Measurements from ENCODE around the gene IL18BP.

The IL18BP gene

DNA sequence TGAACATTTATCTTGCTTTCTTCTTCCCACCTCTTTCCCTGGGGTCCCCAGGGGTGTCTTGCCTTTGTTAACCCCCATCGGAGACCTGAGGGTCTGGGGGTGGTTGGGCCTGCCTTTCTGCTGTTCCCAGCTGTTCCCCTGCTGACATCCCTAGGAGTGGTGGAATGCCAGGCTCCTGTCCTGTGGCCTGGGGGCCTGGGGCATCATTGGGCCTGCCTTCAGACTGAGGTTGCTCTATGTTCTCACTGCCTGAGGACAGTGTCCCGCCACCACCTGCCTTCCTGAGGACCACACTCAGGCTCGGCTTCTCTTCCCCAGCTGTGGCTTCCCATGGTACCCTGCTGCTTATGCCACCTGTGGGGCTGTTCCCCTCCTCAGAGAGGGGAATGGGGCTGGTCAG is 1.1 kb upstream of the IL18BP start:
- DNase-seq, result no peak

DNA sequence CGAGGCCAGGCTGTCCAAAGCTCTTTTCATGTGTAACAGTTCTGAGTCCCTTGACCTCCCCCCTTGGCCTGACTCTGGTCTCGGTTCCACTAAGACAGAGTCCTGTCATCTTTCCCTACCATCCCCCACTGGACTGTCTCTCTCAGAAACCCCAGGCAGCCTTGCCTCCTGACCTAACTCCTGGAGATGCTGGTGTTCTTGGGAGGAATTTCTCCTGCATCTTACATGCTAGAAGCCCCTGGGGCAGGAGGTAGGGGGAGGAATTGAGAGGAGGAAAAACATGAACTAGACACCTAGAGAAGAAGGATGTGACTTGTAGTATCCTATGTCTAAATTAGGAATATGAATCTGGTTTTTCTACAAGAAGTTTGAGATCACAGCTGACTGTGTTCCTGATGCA is 648 bp upstream of the IL18BP start:
- DNase-seq, result no peak

DNA sequence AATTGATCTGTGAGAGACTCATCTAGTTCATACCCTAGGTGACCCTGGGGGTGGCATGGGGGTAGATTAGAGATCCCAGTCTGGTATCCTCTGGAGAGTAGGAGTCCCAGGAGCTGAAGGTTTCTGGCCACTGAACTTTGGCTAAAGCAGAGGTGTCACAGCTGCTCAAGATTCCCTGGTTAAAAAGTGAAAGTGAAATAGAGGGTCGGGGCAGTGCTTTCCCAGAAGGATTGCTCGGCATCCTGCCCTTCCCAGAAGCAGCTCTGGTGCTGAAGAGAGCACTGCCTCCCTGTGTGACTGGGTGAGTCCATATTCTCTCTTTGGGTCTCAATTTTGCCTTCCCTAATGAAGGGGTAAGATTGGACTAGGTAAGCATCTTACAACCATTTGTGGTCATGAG is 653 bp downstream of the IL18BP start:
- DNase-seq, result no peak

DNA sequence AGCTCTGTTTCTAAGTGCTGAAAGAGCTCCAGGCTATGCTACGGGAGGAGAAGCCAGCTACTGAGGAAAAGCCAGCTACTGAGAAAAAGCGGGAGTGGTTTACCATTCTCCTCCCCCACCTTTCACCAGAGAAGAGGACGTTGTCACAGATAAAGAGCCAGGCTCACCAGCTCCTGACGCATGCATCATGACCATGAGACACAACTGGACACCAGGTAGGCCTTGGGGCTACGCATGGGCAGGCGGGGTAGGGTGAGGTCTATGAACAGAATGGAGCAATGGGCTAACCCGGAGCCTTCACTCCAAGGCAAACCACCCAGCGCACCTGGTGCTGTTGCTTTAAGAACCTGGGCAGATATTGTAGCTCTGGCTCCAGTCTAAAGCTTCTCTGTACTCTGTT is 1.1 kb downstream of the IL18BP start:
- DNase-seq, result no peak

DNA sequence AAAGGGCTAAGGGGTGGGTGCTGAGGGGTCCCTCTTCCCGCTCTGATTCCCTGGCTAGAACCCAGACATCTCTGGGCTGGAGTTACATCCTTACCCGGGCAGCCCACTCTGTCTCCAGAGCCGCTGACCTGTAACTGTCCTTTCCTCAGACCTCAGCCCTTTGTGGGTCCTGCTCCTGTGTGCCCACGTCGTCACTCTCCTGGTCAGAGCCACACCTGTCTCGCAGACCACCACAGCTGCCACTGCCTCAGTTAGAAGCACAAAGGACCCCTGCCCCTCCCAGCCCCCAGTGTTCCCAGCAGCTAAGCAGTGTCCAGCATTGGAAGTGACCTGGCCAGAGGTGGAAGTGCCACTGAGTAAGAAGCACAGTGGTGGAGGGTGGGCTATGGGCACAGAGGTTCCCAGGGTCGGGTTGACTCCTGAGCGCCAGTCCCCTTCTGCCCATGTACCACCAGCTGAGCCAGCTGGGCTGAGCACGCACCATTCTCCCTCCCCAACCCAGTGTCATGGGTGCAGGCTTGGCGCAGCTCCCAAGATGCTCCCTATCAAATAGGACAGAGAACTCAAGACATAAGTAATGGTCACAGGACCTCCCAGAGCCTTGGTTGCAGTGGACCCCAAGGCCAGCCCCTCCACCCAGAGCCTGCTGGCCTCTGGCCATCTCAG is 1.6 kb downstream of the IL18BP start:
- DNase-seq, result no peak

DNA sequence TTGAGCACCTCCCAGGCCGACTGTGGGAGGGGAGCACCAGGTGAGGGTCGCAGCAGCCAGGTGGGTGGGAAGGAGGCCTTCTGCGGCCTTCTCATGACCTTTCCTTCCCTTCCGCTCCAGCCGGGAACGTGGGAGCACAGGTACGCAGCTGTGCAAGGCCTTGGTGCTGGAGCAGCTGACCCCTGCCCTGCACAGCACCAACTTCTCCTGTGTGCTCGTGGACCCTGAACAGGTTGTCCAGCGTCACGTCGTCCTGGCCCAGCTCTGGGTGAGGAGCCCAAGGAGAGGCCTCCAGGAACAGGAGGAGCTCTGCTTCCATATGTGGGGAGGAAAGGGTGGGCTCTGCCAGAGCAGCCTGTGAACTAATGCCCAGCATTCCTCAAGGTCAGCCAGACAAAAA is 2.6 kb downstream of the IL18BP start:
- no peak for DNase-seq

DNA sequence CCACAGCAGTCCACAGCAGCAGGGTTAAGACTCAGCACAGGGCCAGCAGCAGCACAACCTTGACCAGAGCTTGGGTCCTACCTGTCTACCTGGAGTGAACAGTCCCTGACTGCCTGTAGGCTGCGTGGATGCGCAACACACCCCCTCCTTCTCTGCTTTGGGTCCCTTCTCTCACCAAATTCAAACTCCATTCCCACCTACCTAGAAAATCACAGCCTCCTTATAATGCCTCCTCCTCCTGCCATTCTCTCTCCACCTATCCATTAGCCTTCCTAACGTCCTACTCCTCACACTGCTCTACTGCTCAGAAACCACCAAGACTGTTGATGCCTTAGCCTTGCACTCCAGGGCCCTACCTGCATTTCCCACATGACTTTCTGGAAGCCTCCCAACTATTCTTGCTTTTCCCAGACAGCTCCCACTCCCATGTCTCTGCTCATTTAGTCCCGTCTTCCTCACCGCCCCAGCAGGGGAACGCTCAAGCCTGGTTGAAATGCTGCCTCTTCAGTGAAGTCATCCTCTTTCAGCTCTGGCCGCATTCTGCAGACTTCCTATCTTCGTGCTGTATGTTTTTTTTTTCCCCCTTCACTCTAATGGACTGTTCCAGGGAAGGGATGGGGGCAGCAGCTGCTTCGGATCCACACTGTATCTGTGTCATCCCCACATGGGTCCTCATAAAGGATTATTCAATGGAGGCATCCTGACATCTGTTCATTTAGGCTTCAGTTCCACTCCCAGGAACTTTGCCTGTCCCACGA is 3.3 kb downstream of the IL18BP start:
- DNase-seq, result no peak

DNA sequence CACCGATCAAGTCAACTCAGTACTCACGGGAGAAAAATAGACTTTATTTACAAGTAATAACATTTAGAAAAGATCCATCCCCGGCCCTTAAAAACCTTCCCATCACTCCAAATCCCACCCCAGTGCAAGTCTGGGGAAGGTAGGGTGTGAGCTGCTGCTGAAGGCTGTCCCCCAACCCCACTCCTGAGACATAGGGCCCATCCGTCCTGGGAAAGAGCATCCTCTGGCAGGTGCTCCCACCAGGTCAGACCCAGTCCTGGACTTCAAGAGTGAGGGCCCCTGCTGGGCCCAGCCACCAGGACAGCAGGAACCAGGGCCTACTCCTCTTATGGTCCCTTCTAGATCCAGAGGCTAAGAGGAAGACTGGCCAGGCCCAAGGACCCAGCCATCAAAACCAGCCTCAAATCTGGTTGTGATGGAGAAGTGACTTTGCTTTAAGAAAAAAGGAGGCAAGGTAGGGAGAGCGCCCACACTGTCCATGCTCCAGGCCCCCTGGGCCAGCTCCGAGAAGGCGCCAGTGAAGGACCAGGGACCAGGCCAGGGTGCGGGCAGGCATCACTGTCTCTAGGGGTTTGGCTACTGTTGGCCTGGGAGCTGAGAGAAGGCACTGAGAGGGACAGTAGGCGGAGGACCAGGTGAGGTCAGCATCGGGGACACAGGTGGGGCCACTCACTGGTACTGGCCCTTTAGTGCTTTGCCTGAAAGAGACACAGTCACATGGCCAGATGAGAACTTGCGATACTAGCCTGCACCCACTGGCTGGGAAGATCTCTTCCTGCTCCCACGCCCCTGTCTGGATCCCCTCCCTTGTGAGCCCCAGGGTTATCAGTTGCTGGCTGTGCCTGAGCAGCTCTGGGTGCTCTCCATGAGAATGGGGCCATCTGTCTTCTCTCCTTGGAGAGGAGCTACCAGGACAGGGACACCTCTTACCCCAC is 4.4 kb downstream of the IL18BP start:
- no peak for DNase-seq

DNA sequence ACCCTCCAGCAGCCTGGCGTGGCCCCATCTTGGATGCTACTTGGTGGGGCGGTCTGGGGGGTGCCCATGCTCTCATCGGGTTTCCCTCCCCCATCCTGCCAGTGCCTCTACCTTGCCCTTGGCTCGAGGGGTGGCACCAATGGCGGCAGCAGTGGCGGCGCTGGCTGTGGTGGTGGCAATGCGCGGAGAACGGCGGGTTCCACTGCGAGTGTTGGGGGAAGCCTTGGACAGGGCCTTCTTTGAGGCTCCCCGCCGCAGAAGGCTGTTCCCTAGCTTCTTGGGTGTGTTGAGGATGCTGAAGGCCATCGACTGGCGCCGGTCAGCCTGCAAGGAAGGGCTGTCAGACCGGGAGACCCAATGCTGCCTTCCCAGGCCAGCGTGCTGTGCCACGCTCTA is 5.1 kb downstream of the IL18BP start:
- DNase-seq, result no peak

DNA sequence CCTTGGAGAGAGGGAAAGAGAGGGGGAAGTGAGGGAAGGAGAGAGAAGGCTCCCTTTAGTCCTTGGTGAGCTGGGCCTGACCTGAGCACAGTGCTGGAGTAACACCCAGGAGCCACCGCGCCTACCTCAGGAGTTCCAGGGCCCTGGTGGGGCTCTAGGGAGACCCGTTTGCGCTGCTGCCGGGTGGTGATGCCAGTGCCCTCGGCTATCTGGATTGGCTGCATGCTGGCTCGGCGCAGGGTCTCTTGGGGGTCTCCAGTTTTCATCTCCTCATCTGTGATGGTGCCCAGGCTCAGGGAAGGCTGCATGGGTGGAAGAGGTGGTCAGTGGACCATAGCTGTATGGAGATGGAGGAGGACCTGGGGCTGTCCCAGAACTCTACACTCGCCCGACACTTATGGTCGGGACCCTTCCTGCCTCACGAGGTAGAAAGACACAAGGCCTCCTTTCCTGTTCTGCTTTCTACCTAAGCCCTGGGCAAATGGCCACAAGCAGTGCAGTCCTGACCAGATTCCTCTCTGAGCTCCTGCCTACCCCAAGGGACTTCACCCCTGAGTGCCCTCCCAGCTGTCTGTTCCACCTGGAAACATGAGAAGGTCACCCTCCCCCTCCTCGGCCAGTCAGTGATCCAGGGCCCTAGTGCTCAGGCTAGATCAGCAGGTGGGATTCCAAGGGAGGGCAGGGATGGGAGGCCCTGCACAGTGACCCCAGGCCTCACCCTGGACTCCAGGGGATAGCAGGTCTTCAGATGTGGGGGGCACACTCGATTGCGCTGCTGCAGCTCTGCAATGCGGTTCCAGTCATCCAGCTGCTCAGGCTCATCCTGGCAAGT is 6.0 kb downstream of the IL18BP start:
- DNase-seq, result no peak

DNA sequence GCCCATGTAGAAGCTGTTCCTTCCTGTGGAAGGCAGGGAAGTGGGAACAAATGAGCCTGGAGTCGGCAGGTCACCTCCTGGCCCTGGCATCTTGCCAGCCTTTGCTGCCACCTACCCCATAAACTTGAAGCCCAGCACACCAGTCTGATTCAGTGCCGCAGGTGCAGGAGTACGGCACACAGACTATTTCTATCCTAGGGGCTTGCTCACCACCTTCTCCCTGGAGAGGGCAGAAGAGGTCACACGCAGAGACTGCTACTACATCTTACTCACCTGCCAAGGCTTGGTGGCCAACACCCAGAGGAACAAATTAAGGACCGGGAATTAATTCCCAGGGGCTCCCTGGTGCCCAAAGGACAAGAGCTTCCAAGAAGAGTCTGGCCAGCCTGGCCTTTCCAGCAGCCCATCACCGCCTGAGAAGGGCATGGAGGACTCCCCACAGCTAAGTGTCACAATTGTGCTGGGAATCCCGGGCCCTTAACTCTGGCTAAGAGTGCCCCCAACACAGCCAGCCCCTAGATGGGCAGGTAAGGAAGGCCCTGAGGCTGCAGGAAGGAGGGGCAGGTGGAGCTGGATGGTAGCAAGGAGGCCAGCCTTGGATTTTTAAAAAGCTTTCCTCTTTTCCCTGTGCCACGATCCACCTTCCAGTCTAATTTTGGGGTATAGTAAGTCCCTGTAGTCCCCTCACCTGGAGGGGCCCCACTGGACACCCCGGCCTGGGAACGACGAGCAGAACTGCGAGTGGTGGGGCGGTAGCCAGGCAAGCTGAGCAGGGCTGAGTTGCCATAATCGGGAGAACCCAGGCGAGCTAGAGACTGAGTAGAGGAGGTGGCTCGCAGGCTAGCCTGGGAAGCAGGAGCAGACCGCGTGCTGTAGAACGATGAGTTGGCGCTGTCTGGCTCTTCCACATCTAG is 6.9 kb downstream of the IL18BP start:
- no peak for DNase-seq

DNA sequence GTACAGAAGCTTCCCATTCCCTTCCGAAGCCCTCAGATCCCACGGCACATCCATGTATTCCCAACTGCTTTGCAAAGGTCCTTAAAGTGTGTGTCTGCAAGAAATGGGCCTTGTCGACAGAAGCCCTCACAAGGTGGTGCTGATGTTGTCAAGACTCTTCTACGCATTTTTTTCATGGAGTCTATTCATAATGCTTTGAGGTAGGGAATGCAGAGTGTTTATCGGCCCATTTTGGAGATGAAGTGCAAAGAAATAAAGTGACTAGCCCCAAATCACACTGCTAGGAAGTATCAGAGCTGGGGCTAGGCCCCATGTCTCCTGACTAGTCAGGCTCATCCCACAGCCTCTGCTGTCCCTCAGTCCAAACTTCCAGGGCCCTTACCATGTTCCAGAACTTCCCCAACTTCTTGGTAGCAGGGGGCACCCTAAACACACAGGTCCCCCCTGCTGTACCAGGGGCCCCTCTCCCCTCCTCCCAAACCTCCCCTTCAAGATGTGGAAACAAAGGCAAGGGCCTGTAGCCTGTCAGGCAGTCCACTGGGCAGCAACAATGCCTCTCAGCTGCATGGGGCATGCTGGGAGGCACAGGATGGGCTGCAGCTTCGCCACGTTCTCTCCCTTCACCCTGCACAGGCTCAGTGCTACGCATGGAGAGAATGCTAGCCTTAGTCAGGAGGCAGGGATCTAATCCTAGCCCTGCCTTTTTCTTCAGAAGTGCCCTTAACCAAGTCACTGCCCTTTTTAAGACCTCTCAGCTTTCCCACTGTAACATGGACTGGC is 7.8 kb downstream of the IL18BP start:
- no peak for DNase-seq

DNA sequence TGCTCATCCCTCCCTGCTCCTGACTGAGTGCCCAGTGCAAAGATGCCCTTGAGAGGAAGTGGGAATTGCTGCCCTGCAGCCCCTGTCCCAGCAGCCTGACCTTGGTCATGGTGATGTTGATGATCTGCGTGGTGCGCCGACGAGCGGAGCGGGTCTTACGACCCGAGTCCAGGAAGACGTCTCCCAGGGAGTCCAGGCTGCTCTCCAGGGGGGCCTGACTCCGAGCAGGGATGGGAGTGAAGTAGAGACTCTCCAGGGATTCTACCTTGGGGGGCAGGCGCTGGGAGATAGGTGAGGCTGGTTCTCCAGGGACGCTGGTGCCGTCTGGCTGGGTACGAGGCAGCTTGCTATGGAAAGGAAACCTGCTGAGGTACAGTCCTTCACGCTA is 8.4 kb downstream of the IL18BP start:
- no peak for DNase-seq

DNA sequence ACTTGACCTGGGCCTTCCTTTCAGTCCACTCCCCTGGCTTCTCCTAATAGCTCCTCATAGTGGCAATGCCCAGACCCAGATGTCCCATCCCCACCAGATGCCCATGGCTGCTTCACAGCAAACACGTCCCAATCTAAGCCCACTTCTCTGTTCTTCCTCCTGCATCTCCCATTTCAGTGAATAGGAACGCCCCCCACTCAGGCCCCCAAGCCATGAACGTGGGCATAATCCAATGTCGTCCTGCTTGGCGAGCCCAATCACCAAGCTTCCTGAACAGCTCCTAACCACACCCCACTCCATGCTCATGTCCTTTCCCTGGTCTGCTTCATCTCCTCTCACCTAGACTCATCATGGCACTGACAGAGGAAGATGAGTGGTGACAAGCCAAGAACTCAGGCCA is 8.9 kb downstream of the IL18BP start:
- DNase-seq, result no peak

DNA sequence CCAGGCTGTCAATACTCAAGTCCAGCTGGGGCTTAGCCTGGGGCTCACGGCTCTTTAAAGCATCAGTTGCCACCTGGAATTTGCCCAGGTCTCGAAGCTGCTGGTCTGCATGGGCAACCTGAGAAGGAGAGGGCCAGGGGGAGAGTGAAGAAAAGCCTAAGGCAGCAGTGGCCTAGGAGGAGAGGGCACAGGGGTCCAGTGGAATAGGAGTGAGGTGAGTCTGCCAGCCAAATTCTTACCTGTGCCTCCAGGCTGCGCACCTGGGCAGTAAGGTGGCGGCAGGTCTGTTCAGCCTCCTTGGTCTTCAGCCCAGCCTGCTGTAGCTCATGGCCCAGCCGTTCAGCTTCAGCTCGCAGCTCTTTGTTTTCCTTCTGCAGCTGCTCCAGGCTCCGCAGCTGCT is 10.0 kb downstream of the IL18BP start:
- DNase-seq, result no peak

DNA sequence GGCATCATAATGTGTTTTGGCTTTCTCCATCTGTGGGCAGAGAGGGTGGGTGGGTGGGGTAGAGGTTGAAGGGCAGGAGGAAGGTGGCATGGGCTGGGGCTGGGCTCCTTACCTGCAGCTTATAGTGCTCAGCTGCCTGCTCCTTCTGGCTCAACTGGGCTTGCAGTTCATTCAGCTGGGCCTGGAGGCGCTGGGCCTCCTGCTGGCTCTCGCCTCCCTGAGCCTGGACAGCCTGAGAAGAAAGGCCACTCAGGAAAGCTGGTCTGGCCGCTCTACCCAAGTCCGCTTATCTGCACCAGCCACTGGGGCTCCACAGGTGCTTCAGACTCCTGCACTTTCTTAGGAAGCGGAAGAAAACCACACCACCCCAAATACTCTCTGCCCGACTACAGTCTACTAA is 10.4 kb downstream of the IL18BP start:
- DNase-seq, result no peak

DNA sequence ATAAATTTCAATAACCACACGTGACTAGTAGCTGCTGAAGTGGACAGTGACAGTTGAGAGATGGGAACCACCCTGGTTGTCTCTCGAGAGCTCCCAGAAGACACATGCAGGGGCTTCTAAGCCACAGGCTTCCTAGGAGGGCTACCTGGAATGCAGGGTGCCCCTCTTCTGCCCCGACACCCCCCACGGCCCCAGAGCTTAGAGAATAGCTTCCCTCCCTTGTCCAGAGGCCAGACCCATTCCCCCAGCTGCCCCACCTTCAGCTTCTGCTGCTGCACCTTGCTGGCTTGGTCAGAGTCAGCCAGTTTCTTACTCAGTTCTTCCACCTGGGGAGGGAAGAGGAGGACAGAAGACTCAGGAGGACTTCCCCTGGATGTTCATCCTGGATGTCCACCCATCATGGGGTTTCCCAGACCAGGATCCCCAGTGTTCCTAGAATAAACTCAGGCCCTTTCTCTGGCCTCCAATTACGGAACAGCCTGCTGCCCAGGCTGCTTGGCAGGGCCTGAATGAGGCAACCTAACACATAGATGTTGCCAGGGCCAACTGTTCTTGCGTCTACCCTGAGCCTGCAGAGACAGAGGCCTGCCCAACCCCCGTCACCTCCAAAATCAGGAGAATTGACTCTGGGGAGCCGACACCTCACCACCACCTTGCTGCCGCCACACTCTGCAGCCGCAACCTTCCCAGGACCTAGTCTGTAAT is 12.0 kb downstream of the IL18BP start:
- no peak for DNase-seq

DNA sequence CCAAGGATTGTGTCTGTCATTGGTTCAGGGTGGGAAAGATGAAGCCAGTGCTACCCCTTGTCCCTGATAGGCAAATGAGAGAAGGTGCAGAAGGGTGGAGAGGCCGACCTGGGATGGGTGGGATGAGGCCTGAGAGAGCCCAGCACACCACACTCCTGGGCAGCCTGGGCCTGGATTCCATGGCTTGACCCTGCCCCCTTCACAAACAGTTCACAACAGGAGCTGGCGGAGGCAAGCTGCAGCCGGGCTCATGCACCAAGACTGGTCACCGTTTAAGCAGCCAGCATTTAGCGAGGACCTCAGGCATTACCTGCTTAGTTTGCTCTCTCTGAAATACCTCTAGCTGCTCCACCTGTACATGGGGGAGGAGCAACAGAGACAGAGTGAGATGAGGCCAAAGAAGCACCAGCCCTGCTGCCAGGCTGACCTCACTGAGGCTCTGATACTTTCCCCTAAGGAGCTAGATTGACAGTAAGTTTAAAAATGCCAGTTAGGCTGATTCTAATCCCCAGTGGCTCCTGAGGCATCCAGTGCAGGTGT is 13.5 kb downstream of the IL18BP start:
- no peak for DNase-seq

DNA sequence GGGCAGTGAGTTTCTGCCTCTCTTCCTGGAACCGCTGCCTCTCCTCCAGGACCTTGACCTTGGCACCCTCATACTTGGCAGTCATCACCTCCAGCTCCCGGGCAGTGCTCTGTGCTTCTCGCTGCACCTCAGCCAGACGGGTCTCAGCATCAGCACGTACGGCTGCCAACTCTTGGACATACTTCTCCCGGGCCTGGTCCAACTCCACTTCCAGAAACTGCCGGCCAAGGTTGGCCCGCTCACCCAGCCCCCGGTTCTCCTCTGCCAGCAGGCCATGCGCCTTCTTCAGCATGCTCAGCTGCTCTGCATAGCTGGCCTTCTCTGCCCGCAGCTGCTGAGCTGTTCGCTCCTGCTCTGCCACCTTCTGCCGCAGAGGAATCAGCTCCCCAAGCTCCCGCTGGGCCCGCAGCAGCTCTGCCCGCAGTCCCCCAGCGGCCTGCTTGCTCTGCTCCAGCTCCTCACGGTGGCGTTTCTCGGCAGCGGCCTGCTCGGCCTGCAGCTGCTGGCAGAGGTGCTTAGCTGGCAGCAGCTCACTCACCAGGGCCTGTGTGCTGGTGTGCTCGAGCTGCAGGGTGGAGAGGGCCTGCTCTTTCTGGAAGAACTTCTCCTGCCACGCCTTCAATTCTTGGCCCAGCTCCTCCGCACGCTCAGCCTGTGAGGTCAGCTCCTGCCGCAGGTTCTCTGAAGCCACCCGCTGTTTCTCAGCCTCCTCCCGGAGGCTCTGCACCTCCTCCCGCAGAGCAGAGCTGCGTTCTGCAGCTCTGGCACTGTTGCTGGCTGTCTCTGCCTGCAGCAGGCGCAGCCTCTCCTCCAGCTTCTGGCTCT is 14.4 kb downstream of the IL18BP start:
- no peak for DNase-seq

All from activated CD4-positive, alpha-beta T cell treated with anti-CD3 and anti-CD28 coated beads for 48 hours (primary cell).